Subcutaneous adipose tissue (tissue), 4 donors: ENCODE measurements around the gene KYAT1. TPM values are rescaled to one million over a fixed set of nuclear protein-coding genes. Genes with fewer than 3 reads are reported as not detected.

Experiments used
- total RNA-seq, 4 donors: library from RNA; depleted of rRNA; stranded (reverse); fragments of >200 nt; gene quantifications; one replicate each; pipeline ENCODE4 v1.1.0, GENCODE V29; 2016
- TF ChIP-seq, protein P1 (sequence below): fragments of 450-650 bp; IDR thresholded peaks from one replicate; pipeline ENCODE4 v1.5.1; 2016; ENCODE audit warnings: low read depth, mild to moderate bottlenecking, control low read depth, antibody characterized with exemption, moderate library complexity

The KYAT1 gene
- total RNA-seq, 4 donors from 2014 or later = 1.5 to 7.5 (median 2.1) TPM

DNA sequence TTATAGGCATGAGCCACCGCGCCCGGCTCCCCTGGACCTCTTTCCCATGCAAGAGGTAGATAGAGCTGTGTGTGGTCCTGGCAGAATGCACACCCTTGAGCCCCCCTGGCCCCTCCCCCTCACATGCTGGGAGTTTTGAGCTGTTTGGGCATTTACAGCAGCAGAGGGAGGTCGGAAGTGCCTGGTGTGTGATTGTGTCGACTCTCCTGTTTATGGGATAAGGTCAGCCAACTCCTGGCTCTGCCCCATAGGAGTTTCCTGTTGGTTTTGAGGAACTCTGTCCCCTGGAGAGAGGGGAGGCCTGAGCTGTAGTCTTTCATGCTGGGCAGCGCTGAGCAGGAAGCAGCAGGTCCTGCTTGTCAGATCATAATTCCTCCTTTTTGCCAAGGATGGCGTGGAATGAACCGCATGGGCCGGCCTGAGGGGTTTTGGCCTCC is 6.2 kb upstream of the KYAT1 start:
- TF ChIP-seq, protein P1, sequence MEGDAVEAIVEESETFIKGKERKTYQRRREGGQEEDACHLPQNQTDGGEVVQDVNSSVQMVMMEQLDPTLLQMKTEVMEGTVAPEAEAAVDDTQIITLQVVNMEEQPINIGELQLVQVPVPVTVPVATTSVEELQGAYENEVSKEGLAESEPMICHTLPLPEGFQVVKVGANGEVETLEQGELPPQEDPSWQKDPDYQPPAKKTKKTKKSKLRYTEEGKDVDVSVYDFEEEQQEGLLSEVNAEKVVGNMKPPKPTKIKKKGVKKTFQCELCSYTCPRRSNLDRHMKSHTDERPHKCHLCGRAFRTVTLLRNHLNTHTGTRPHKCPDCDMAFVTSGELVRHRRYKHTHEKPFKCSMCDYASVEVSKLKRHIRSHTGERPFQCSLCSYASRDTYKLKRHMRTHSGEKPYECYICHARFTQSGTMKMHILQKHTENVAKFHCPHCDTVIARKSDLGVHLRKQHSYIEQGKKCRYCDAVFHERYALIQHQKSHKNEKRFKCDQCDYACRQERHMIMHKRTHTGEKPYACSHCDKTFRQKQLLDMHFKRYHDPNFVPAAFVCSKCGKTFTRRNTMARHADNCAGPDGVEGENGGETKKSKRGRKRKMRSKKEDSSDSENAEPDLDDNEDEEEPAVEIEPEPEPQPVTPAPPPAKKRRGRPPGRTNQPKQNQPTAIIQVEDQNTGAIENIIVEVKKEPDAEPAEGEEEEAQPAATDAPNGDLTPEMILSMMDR = no peak

- TF ChIP-seq, protein P1 = no peak
Observed at GRCh38 chr9:128887049-128887448, 5.3 kb upstream of the KYAT1 start.

- TF ChIP-seq, protein P1 = no peak
Observed at GRCh38 chr9:128886211-128886891, 4.6 kb upstream of the KYAT1 start.

DNA sequence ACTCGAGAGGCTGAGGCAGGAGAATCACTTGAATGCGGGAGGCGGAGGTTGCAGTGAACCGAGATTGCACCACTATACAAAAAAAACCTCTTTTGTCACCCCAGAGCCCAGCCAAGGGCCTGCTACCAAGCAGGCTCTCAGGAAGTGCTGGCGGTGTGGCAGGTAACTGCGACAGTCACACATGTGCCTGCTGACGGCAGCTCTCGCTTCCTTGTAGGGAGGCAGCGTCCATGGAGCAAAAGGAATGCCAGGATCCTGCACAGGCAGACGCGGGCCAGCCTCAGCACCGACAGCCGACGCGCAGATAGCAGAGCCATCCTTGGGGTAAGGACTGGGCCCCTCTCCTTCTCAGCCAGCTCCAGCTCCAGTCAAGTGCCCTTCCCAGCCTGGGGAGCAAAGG is 4.0 kb upstream of the KYAT1 start:
- TF ChIP-seq, protein P1 = no peak

GRCh38 chr9:128885376-128885775 is 3.6 kb upstream of the KYAT1 start:
- TF ChIP-seq, protein P1 = no peak

GRCh38 chr9:128884164-128884563 is 2.4 kb upstream of the KYAT1 start:
- TF ChIP-seq, protein P1 = no peak

- TF ChIP-seq, protein P1 = no peak
Observed at GRCh38 chr9:128882677-128883603, 1.2 kb upstream of the KYAT1 start.
